GM18520 (cell line): ENCODE data around the gene STRN3.
"Not testable (repeated sequence)": the region's sequence is repeated elsewhere in the genome, so short reads cannot be mapped to it uniquely, and the experiment has no call there.

Experiments
- ATAC-seq: cut with Tn5 transposase; IDR thresholded peaks from one replicate; pipeline ENCODE4 v1.9.1; 2021; ENCODE audit not compliant: unreplicated experiment

STRN3 gene

GRCh38 chr14:31001339-31001658, 24.9 kb downstream of the STRN3 start:
- no peak for ATAC-seq

GRCh38 chr14:31000629-31001338, 25.4 kb downstream of the STRN3 start:
- ATAC-seq, result no peak

GRCh38 chr14:30999038-30999773, 27.0 kb downstream of the STRN3 start:
- ATAC-seq, result no peak

GRCh38 chr14:30998100-30998706, 28.0 kb downstream of the STRN3 start:
- ATAC-seq, result no peak

GRCh38 chr14:30996892-30997659, 29.1 kb downstream of the STRN3 start:
- no peak for ATAC-seq

GRCh38 chr14:30995689-30996088, 30.5 kb downstream of the STRN3 start:
- ATAC-seq, result no peak

GRCh38 chr14:30994681-30995620, 31.2 kb downstream of the STRN3 start:
- ATAC-seq, result peak; percentile 81

- no peak for ATAC-seq
These were observed 33.1 kb downstream of the STRN3 start for GRCh38 chr14:30993071-30993470.

GRCh38 chr14:30991408-30991807, 34.8 kb downstream of the STRN3 start:
- no peak for ATAC-seq

GRCh38 chr14:30990770-30991169, 35.4 kb downstream of the STRN3 start:
- ATAC-seq, result no peak

GRCh38 chr14:30988509-30988908, 37.7 kb downstream of the STRN3 start:
- no peak for ATAC-seq

- no peak for ATAC-seq
These were observed 40.4 kb downstream of the STRN3 start for GRCh38 chr14:30985796-30986195.

- ATAC-seq, result no peak
These were observed 42.3 kb downstream of the STRN3 start for GRCh38 chr14:30983858-30984257.

GRCh38 chr14:30982533-30982932, 43.6 kb downstream of the STRN3 start:
- no peak for ATAC-seq

- ATAC-seq, result no peak
These were observed 45.2 kb downstream of the STRN3 start for GRCh38 chr14:30980980-30981379.

GRCh38 chr14:30980106-30980704, 46.0 kb downstream of the STRN3 start:
- not testable (repeated sequence) for ATAC-seq

GRCh38 chr14:30977752-30978151, 48.4 kb downstream of the STRN3 start:
- ATAC-seq, result no peak

GRCh38 chr14:30974628-30975027, 51.6 kb downstream of the STRN3 start:
- no peak for ATAC-seq

GRCh38 chr14:30972882-30973582, 53.1 kb downstream of the STRN3 start:
- no peak for ATAC-seq
